ENCODE measurements around the gene CAPZA3.
"Not testable (repeated sequence)": the region's sequence is repeated elsewhere in the genome, so short reads cannot be mapped to it uniquely, and the experiment has no call there.

The CAPZA3 gene

DNA sequence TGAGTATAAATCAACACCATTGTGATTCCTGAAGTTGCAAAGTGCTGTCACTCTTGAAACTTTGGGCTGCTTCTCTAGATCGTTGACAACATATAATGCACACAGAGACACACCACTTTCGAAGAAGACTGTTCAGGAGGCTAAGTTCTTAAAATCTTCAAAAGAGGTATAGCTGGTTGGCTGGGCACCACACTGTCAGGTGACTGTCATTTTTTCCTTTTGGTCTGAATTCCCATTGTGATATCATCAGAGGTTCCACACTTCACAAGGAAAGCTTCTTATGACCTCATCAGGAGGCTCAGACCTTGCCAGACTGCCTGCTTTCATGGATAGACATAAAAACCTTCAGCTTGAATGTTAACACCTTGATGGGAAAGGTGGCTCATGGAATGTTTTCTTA, at the start of gene CAPZA3, which contains the start of gene PLCZ1:
Gene CAPZA3, plus strand, starts transcription at position 301 of the 400 bp plus-strand sequence. CDS start 150 bp downstream, outside the sequence.
Gene PLCZ1, minus strand, starts transcription at position 194 of the 400 bp plus-strand sequence. CDS start 641 bp downstream, outside the sequence.
- no peak for ATAC-seq

GRCh38 chr12:18689771-18690170, 48.1 kb upstream of the CAPZA3 start:
- no peak for ATAC-seq

DNA sequence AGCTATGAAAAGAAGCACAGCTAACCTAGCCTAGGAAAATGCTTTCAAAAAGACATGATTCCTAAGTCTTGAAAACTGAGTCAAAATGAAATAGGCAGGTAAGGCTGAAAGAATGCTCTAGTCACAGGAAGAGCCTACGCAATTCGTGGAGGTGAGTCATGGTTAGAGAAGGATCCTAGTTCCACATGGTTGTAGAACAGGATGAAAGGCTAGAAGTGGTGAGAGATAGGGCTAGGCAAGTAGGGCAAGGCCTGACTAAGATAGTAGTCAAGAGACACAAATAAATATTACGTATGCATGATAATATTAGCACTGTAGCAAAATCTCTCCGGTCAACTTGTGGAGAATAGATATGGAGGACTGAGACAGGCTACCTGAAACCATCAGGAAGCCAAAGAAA, 47.3 kb upstream of the CAPZA3 start:
- ATAC-seq, result no peak

DNA sequence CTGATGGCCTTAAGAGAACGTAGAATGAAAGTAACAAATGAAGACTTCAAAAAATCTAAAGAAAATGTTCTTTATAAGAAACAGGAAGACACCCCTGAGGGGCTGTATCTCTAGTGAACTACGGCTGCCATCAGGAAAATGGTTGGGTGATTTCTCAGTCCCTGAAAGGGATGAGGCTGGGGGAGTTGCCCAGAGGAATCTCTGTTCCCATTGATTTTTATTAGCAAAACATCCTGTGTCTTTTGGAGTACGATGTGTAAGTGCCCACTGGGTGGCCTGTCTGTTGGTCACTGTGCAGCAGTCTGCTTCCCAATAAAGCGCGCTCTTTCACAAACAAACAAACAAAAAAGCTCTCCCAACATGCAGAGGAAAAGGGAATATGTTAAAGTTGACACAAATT, 43.9 kb upstream of the CAPZA3 start:
- not testable (repeated sequence) for ATAC-seq

DNA sequence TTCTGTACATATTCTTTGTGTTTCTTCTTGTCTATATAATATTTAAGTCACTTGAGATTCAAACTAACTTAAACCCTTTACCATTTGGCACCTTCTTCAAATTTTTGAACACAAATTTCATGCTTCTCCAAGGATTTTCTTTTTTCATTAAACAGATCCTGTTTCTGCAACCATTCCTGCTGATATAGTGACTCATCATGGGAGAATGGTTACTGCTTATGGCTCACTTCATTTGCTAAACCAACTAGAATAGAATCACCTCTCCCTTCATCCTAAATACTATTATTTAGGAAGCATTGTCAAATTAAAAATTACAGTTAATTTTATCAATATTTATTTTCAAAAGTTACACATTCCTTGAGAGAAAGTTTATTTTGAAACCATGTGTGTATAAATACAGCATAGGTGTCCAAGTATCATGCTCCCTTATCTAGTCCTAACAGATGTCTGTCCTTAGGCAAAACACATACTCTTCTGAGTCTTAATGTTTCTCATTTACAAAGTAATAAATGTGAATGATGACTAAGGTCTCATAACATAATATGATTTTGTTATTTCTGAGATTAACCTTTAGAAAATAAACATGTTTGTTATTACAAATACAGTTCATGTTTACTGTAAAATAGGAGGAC, 40.8 kb upstream of the CAPZA3 start:
- ATAC-seq, result no peak

DNA sequence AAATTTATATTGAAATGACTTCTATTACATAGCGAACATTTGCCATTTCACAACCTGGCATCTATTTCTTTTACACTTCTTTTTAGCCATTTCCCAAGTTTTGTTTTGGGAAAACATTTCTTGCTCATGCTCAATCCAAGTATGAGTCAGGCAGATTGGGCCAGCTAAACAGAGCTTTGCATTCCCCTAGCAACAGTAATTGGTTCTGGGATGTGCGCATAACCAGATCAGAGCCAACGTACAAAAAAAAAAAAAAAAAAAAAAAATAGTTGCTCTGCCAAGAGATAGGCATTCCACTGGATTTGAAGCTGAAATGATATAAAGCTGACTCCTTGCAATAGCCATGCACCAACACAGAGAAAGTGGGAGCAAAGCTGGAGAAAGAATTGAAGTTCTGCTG, 37.6 kb upstream of the CAPZA3 start:
- ATAC-seq, result no peak

- no peak for ATAC-seq
Measured at GRCh38 chr12:18703321-18703720, 34.6 kb upstream of the CAPZA3 start.

DNA sequence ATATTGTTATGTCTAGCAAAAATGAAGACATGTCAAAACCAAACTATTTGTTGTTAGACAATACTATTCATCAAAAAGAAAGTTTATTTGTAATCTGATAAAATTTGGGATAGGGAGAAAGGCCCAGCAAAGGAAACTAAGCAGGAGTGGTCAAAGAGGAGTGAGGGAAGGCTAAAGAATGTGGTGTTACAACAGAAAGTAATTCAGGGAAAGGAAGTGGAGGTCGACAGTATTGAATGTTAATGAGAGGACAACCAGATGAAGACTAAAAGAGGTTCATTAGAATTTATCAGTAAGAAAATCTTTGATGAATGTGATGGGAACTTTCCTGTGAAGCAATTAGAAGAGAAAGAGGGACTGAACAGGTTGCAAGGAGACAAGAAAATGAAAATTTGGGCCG, 34.0 kb upstream of the CAPZA3 start:
- ATAC-seq, result no peak

DNA sequence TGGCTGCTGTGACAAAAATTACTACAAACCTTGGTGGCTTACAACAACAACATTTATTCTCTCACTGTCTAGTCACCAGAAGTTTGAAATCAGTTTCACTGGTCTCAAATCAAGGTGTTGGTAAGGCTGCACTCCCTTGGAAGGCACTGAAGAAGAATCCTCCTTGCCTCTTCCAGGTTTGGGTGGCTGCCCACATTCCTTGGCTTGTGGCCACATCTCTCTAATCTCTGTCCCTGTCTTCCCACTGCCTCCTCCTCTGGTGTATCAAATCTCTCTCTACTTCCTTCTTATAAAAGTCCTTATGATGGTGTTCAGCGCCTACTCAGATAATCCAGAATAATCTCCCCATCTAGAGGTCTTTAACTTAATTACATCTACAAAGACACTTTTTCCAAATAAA, 31.1 kb upstream of the CAPZA3 start:
- no peak for ATAC-seq

DNA sequence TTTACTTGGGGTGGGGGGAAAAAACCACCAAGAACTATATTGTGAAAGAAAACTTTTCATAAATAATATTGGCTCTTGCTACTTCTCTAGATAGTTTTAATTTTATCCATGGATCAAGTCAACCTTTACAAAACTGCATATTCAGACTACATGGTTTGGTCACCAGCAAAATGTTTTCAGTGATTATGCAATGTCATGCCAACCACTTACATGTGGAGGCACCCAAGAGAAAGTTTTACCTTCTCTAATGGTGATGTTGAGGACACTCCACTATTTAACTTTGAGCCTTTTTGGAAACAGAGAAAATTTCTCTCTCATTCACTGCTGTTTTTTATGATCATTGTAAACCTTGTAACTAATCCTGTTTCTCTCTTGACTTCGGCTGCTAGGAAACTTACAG, 21.7 kb upstream of the CAPZA3 start:
- ATAC-seq, result no peak

DNA sequence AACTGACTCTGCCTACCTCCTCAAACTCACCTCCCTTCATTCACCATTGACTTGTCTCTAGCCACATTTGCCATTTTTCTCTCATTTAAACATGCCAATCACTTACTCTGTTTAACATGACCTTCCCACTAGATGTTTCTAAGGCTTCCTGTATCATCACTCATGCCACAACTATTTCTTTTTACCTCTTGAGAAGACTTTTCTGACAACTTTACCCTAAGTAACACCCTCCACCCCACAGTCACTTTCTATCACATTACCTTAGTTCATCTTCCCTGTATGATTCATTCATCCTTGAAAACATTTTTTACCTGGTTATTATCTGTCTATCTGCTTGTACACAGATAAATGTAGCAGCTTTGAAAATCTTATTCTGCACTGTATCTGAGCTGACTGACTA, 19.5 kb upstream of the CAPZA3 start:
- no peak for ATAC-seq

DNA sequence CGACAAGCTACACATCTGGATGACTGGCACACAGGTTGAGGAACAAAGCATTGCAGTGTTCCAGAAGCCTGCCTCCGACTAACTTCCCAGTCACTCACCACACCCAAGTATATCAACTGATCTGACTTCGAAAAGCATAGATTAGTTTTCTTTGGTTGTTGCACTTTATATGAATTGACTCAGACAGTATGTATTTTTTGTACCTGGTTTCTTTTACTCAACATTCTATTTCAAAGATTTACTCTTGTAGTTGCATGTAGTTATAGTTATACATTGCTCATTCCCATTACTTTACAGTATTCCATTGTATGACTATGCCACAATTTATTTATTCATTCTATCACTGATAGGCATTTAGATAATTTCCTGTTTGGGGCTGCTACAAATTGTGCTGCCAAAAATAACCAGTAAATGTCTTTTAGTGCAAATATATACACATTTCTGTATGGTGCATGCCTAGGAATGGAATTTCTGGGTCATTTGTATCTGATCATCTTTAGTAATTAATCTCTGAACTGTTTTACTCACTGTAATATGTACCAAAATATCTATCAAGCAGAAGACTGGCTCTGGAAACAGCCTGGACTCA, 17.9 kb upstream of the CAPZA3 start:
- ATAC-seq, result no peak

DNA sequence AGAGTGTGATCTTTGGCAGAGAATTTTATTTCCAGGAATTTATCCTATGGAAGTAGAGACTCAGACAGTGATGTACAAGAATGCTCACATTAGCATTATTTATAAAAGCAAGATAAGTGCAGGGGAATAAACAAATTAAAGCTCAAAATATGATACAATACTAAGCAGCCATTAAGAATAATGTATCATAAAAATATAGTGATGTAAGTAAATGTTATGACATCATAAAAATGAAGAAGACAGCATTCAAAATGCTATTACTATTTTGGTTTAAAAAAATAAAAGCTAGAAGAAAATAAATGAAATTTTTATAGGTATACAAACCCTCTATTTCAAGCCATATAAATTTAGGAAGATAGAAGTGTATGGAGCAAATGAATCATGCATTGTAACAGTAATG, 17.2 kb upstream of the CAPZA3 start:
- no peak for ATAC-seq

GRCh38 chr12:18721452-18721851, 16.5 kb upstream of the CAPZA3 start:
- ATAC-seq, result no peak

DNA sequence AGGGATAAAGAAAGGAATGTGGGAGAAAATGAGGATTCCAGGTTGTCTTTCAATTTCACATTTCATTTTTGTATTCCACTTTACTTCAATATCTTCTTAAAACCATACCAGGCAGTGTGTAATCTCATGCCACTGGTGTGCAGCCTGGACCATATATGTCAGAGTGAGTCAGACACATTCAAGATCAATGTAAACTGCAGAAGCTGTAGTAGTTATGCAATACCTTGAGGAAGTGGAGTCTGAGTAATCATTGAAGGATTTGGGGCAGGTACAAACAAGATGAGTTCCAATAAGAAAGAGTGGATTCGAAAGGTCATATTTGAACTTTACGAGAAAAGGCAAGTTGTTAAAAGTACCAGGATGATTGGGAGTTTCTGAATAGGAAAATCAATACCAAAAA, 14.2 kb upstream of the CAPZA3 start:
- no peak for ATAC-seq

DNA sequence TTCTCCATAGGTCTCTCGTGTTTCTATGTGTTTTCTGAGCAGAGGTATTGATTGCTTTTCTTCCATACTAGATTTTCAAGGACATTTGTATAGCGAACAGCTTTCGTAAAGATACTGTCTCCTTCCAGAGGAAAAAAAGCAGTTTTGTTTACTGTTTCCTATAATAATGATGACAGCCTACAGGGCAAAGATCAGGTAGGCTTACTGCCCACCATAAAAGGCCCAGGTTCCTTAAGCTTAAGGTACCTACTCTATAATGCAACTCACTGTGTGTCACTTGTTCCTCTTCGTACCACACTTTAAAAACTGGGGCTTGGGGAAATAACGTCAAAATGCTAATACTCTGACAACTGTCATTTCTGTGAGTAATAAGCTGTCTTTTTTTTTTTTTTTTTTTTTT, 6.8 kb upstream of the CAPZA3 start:
- no peak for ATAC-seq

- no peak for ATAC-seq
Measured at GRCh38 chr12:18747895-18748294, 10.0 kb downstream of the CAPZA3 start.

DNA sequence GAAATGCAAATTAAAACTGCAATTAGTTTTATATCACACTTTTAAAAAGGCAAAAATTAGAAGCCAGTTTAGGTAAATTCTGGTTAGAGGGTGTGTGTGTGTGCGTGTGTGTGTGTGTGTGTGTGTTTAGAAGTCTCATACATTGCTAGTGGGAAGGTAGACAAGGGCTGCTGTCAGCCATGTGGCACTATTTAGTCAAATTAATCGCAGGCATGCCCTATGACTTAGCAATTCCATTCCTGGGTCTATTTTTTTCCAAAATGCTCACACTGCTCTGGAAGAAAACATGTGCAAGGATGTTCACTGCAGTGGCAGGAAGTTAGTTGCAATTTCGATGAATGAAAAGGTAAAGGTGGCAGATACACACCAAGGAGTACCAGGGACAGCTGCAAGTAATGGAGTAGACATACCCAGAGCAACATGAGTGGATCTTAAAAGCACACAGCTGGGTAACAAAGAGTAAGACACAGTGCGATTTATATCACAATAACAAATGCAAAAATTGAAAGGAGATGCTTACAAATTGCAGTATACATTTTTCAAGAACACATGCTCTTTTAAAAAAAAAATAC, 11.6 kb downstream of the CAPZA3 start:
- ATAC-seq, result no peak

- ATAC-seq, result no peak
Measured at GRCh38 chr12:18750085-18750484, 12.2 kb downstream of the CAPZA3 start.

DNA sequence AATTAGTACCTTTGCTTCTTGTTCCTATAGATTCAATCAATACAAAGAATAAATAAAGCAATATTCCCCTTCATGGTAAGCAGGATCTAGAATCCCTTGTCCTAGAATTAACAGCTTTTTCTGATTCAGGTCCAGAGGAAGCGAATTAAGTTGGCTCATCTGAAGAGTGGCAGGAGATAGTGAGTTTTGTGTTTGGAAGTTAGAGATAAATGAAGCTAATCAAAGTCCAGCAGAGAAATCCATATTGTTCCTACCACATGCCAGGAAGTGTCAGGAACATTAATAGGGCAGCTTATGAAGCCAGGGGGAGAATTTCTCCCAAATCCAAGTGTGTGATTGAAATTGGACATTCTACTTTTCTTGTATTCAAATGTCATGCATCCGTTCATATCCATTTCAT, 13.9 kb downstream of the CAPZA3 start:
- ATAC-seq, result no peak

DNA sequence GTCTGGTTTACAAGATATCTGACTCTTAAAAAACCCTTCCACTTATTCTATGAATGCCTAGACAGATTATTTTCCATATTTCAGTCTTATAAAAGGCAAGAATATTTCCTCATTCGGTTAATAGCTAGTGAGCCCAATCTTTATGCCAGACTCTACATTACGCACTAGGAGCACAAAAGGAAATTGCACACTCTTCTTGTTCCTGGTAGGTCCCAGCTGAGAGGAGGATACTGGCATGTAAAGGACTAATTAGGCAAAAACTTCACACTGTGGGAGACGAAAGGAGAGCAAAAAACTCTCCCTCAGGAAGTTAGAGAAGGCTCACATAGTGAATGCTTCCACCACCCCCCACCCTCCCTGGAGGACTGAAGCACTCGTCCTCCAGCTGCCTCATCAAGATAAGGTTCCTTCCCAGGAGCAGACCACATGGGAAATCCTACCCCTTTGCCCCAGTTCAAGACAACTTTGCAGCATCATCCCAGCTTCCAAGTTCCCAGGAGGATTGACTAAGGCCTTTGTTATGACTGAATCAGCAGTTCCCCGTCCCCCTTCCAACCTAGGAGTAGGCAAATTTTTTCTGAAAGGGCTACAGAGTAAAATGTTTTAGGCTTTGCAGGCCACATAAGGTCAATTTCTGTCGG, 14.5 kb downstream of the CAPZA3 start:
- ATAC-seq, result no peak

GRCh38 chr12:18752947-18753346, 15.0 kb downstream of the CAPZA3 start:
- ATAC-seq, result no peak

GRCh38 chr12:18753481-18754123, 15.7 kb downstream of the CAPZA3 start:
- ATAC-seq, result no peak

Measured in activated CD4-positive, CD25-positive, alpha-beta regulatory T cell treated with anti-CD3 and anti-CD28 coated beads, Interleukin-2, amount 50 U/mL, for 24 hours (primary cell).